ENCODE data around the gene NETO2.

GRCh38 chr16:47036201-47036600 is 107.5 kb downstream of the NETO2 start:
- TF ChIP-seq CTCF (conservative IDR thresholded peaks at IDR 0.05) (no peak), EZH2 (IDR thresholded peaks at IDR 0.05; ENCODE audit: low read depth) (no peak)

Data from PC-9 (cell line).